Spinal cord (tissue), 10 donors: ENCODE results near the gene DPF3. TPM values are rescaled to one million over a fixed set of nuclear protein-coding genes. Genes with fewer than 3 reads are reported as not detected.

Source experiments
- DNase-seq, 6 donors: peaks; one replicate each; pipeline versions ENCODE4 v3.0.0 to v3.0.0-alpha.2; 2013 to 2015; ENCODE audit warnings: low spot score in 6 of 6, low read depth in 4 of 6
- H3K27ac ChIP-seq: one replicate; pipeline ENCODE4 v1.5.1; 2013; ENCODE audit warnings: low read depth, low read length, control low read depth
- H3K27me3 ChIP-seq: one replicate; pipeline ENCODE4 v1.6.1; 2013; ENCODE audit warnings: low read length; ENCODE audit not compliant: control insufficient read depth, insufficient read depth
- H3K36me3 ChIP-seq: one replicate; pipeline ENCODE4 v1.6.1; 2013; ENCODE audit warnings: low read length; ENCODE audit not compliant: control insufficient read depth, insufficient read depth
- H3K4me1 ChIP-seq: one replicate; pipeline ENCODE4 v1.6.1; 2013; ENCODE audit warnings: low read length; ENCODE audit not compliant: control insufficient read depth, insufficient read depth
- H3K4me3 ChIP-seq: one replicate; pipeline ENCODE4 v1.5.1; 2013; ENCODE audit warnings: low read depth, low read length, control low read depth
- H3K9me3 ChIP-seq: one replicate; pipeline ENCODE4 v1.6.1; 2013; ENCODE audit warnings: low read length; ENCODE audit not compliant: control insufficient read depth, insufficient read depth
- WGBS: methylation state at CpG from one replicate; pipeline ENCODE4 v1.1.5; 2013; ENCODE audit warnings: missing lambda C conversion rate; ENCODE audit not compliant: insufficient coverage; 5-methylcytosine and 5-hydroxymethylcytosine counted together
- polyA plus RNA-seq, 2 donors: library from polyadenylated mRNA; unstranded; fragments of 120-200 nt; gene quantifications; one replicate each; pipeline ENCODE4 v1.2.1, GENCODE V29; 2013; ENCODE audit not compliant: insufficient read length in 2 of 2
- total RNA-seq, 2 donors: library from RNA; depleted of rRNA in 1 of 2; stranded (reverse); fragments of 120-200 nt in 1 of 2; fragments of >200 nt in 1 of 2; gene quantifications; one replicate each; pipeline versions ENCODE4 v1.2.3 to v1.2.4, GENCODE V29; 2013 to 2014
- donor health status: healthy.

DPF3 gene
- total and polyA plus RNA-seq, 4 donors, result 9.6 to 14.5 (median 12.8) TPM

- H3K27ac ChIP-seq, result no peak overlapping the region
- no peak for DNase-seq
- WGBS, result 94% methylated on average over 12 of the region's 12 CpGs
These were observed 283.6 kb downstream of the DPF3 start for GRCh38 chr14:72610096-72610830.

DNA sequence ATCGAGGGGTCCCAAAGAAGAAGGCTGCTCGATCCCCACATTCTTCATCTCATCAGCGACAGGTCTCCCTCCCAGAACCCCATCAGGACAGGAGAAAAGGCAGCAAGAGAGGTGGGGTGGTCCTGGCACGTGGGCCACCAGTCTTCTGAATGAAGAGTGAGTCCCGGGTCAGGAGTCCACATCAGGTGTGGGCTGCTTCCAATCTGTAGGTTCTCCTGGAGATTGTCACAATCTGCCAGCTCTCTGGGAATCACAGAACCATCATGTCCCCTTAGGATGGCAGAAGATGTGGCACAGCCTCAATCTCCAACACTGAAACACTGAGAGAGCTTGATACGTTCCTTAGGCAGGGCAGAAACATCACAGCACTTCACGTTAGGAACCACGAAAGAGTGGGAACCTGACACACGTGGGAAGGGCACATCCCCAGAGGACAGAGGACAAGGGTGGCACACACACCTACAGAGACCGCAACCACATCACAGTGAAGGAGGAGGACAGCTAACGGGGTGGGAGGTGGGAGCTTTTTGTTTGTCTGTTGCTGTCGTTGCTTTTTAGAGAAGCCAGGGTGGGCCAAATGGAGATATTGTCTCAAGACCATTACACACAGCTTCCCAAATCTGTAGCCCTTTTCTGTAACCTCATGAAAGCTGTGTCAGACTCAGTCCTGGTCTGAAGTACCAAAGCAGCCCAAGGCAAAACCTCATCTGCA lies 284.5 kb downstream of the DPF3 start:
- Histone ChIP-seq H3K27me3 (no peaks in the 10 kb centered on the region), H3K36me3 (peaks cover 2% of the 10 kb centered on the region), H3K4me1 (peaks cover 19% of the 10 kb centered on the region), H3K4me3 (no peak overlapping the region), H3K27ac (no peak overlapping the region), H3K9me3 (no peaks in the 10 kb centered on the region)
- no peak for DNase-seq
- 100% methylated on average over 5 of the region's 12 CpGs for WGBS

More at GRCh38 chr14:72610096-72610830, 283.6 kb downstream of the DPF3 start:
- Histone ChIP-seq H3K27me3 (no peaks in the 10 kb centered on the region), H3K9me3 (no peaks in the 10 kb centered on the region), H3K4me3 (no peak overlapping the region), H3K4me1 (peaks cover 23% of the 10 kb centered on the region), H3K36me3 (peaks cover 5% of the 10 kb centered on the region)

- H3K27ac ChIP-seq, result no peak overlapping the region
- H3K4me1 ChIP-seq, result peaks cover 15% of the 10 kb centered on the region
- 71% methylated on average over 4 of the region's 8 CpGs for WGBS
- H3K27me3 ChIP-seq, result no peaks in the 10 kb centered on the region
- DNase-seq, result peak in 1 of 6 donors; percentile 24
- H3K4me3 ChIP-seq, result no peak overlapping the region
- H3K9me3 ChIP-seq, result no peaks in the 10 kb centered on the region
- H3K36me3 ChIP-seq, result peaks cover 2% of the 10 kb centered on the region
These were observed 285.3 kb downstream of the DPF3 start for GRCh38 chr14:72608391-72609204.

- peak in 1 of 6 donors; percentile 48 for DNase-seq
- peaks cover 2% of the 10 kb centered on the region for H3K36me3 ChIP-seq
- H3K4me3 ChIP-seq, result no peak overlapping the region
- no peaks in the 10 kb centered on the region for H3K27me3 ChIP-seq
- 47% methylated on average over 7 of the region's 12 CpGs for WGBS
- H3K9me3 ChIP-seq, result no peaks in the 10 kb centered on the region
- no peak overlapping the region for H3K27ac ChIP-seq
- H3K4me1 ChIP-seq, result peaks cover 8% of the 10 kb centered on the region
These were observed 286.3 kb downstream of the DPF3 start for GRCh38 chr14:72607386-72608130.

GRCh38 chr14:72606879-72607278 lies 287.0 kb downstream of the DPF3 start:
- no peak overlapping the region for H3K27ac ChIP-seq
- H3K9me3 ChIP-seq, result no peaks in the 10 kb centered on the region
- H3K4me1 ChIP-seq, result peaks cover 8% of the 10 kb centered on the region
- no peak for DNase-seq
- 100% methylated on average over 1 of the region's 1 CpG for WGBS
- peaks cover 2% of the 10 kb centered on the region for H3K36me3 ChIP-seq
- H3K4me3 ChIP-seq, result no peak overlapping the region
- no peaks in the 10 kb centered on the region for H3K27me3 ChIP-seq

- Histone ChIP-seq H3K36me3 (peaks cover 2% of the 10 kb centered on the region), H3K9me3 (no peaks in the 10 kb centered on the region), H3K4me1 (peaks cover 4% of the 10 kb centered on the region), H3K27ac (no peak overlapping the region), H3K27me3 (no peaks in the 10 kb centered on the region), H3K4me3 (no peak overlapping the region)
- 95% methylated on average over 3 of the region's 3 CpGs for WGBS
- no peak for DNase-seq
These were observed 288.0 kb downstream of the DPF3 start for GRCh38 chr14:72605921-72606220.

- no peaks in the 10 kb centered on the region for H3K36me3 ChIP-seq
- H3K27ac ChIP-seq, result no peak overlapping the region
- peak in 1 of 6 donors; percentile 73 for DNase-seq
- H3K4me1 ChIP-seq, result peaks cover 4% of the 10 kb centered on the region
- 82% methylated on average over 15 of the region's 18 CpGs for WGBS
- no peaks in the 10 kb centered on the region for H3K9me3 ChIP-seq
- no peaks in the 10 kb centered on the region for H3K27me3 ChIP-seq
- no peak overlapping the region for H3K4me3 ChIP-seq
These were observed 288.6 kb downstream of the DPF3 start for GRCh38 chr14:72605096-72605920.

DNA sequence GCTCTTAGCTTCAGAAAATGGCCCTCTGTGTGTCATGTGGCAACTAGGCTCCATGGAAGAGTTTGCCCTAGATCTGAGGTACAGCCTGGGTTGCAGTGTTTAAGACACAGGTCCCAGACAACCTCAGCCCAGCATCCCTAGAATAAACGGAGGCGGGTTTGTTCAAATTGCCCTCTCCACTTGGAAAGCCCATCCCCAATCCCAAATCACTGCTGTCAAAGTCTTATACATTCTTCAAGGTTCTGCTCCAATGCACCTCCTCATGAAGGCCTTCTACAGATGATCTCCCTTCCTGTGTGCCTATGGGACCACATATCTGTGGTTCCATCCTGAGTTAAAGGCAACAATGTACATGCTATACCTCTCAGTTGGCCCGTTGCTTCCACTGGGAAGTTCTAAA lies 289.8 kb downstream of the DPF3 start:
- WGBS, result 97% methylated on average over 3 of the region's 3 CpGs
- H3K27me3 ChIP-seq, result no peaks in the 10 kb centered on the region
- H3K4me3 ChIP-seq, result no peak overlapping the region
- H3K36me3 ChIP-seq, result no peaks in the 10 kb centered on the region
- H3K4me1 ChIP-seq, result peaks cover 4% of the 10 kb centered on the region
- DNase-seq, result no peak
- no peaks in the 10 kb centered on the region for H3K9me3 ChIP-seq
- no peak overlapping the region for H3K27ac ChIP-seq
